ENCODE results near the gene PLCH1. TPM values are rescaled to one million over a fixed set of nuclear protein-coding genes. Genes with fewer than 3 reads are reported as not detected.
"Not testable (repeated sequence)": the region's sequence is repeated elsewhere in the genome, so short reads cannot be mapped to it uniquely, and the experiment has no call there.

Gene PLCH1
- total RNA-seq, 1 experiment from 2014 or later, result 4.1 TPM

DNA sequence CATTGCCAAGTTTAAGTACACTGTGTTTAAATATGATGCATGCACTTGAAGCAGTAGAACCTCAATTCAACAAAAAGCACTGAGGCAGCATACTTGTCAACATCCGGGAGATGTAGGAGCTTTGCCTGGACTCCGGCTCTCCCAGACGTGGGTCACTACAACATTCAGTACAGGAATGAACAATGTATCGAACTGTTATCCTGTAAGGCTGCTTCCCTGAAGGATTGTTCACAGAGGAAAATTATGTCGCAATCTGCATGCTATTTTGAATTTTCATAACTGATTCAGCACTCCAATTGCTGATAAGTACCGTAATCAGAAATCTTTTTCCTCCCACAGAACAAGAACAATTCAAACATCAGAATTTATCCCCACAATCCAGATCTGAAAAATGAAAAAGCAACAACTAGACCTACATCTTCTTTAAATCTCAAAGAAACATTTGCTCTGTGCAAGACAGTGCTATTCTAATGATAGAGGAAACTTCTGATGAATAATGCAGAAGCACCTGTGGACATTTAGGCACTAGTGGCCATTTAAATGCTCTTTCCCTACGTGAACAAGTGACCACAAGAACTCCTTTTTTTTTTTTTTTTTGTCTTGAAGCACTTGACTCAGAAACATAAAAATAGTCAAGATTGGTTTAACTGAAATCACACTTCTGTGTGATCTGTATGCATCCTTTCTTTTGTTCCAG, 113.4 kb downstream of the PLCH1 start:
- H3K9ac ChIP-seq (ENCODE audit: low read length), result no peak overlapping the region
- intact Hi-C loops (cut with micrococcal nuclease), result no loop called here
- H3K27me3 ChIP-seq (ENCODE audit: low read length), result no peaks in the 10 kb centered on the region
- TF ChIP-seq, protein P1, sequence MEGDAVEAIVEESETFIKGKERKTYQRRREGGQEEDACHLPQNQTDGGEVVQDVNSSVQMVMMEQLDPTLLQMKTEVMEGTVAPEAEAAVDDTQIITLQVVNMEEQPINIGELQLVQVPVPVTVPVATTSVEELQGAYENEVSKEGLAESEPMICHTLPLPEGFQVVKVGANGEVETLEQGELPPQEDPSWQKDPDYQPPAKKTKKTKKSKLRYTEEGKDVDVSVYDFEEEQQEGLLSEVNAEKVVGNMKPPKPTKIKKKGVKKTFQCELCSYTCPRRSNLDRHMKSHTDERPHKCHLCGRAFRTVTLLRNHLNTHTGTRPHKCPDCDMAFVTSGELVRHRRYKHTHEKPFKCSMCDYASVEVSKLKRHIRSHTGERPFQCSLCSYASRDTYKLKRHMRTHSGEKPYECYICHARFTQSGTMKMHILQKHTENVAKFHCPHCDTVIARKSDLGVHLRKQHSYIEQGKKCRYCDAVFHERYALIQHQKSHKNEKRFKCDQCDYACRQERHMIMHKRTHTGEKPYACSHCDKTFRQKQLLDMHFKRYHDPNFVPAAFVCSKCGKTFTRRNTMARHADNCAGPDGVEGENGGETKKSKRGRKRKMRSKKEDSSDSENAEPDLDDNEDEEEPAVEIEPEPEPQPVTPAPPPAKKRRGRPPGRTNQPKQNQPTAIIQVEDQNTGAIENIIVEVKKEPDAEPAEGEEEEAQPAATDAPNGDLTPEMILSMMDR (conservative IDR thresholded peaks at IDR 0.05; ENCODE audit: low read depth, low read length), result no peak
- TF ChIP-seq EZH2phosphoT487 (IDR thresholded peaks at IDR 0.05; ENCODE audit: borderline replicate concordance, low read length), result no peak
- TF ChIP-seq EZH2 (IDR thresholded peaks at IDR 0.05; ENCODE audit: low read length, unreplicated experiment), result no peak
- no peak overlapping the region for H2AFZ ChIP-seq (ENCODE audit: low read length)
- ATAC-seq, result no peak
- H3K4me3 ChIP-seq (ENCODE audit: low read length), result no peak overlapping the region
- H3K79me2 ChIP-seq (ENCODE audit: low read length), result no peaks in the 10 kb centered on the region
- no peak overlapping the region for H3K27ac ChIP-seq (ENCODE audit: low read length)
- no peaks in the 10 kb centered on the region for H3K9me3 ChIP-seq (ENCODE audit: low read length)
- no peaks in the 10 kb centered on the region for H4K20me1 ChIP-seq (ENCODE audit: low read length)
- no peaks in the 10 kb centered on the region for H3F3A ChIP-seq (ENCODE audit: low read length, unreplicated experiment)
- ChIA-PET POLR2A (ENCODE audit: unreplicated experiment) (no interaction called here), CTCF (no interaction called here)
- no TSS peak for BruUV-seq (replicated peaks)
- no peaks in the 10 kb centered on the region for H3K36me3 ChIP-seq (ENCODE audit: low read depth, low read length)
- H3K4me2 ChIP-seq (ENCODE audit: low read length), result no peak overlapping the region
- H3K9me2 ChIP-seq (replicated peaks; ENCODE audit: low read length), result no peaks in the 10 kb centered on the region
- DNase-seq, result no peak
- H3K4me1 ChIP-seq (ENCODE audit: insufficient read depth, low read length), result no peaks in the 10 kb centered on the region

- no TSS peak for BruUV-seq (replicated peaks)
- H3K9me2 ChIP-seq (replicated peaks; ENCODE audit: low read length), result no peaks in the 10 kb centered on the region
- H2AFZ ChIP-seq (ENCODE audit: low read length), result no peak overlapping the region
- no peaks in the 10 kb centered on the region for H3K27me3 ChIP-seq (ENCODE audit: low read length)
- H3K9ac ChIP-seq (ENCODE audit: low read length), result no peak overlapping the region
- H3K4me2 ChIP-seq (ENCODE audit: low read length), result no peak overlapping the region
- H3K4me3 ChIP-seq (ENCODE audit: low read length), result no peak overlapping the region
- no peaks in the 10 kb centered on the region for H4K20me1 ChIP-seq (ENCODE audit: low read length)
- H3K4me1 ChIP-seq (ENCODE audit: insufficient read depth, low read length), result no peaks in the 10 kb centered on the region
- no peak overlapping the region for H3K27ac ChIP-seq (ENCODE audit: low read length)
- no peaks in the 10 kb centered on the region for H3K9me3 ChIP-seq (ENCODE audit: low read length)
- CTCF ChIA-PET, result no interaction called here
- intact Hi-C loops (cut with micrococcal nuclease), result no loop called here
- no peaks in the 10 kb centered on the region for H3K79me2 ChIP-seq (ENCODE audit: low read length)
- TF ChIP-seq, protein P1 (conservative IDR thresholded peaks at IDR 0.05; ENCODE audit: low read depth, low read length), result no peak
- no peak for TF ChIP-seq EZH2 (IDR thresholded peaks at IDR 0.05; ENCODE audit: low read length, unreplicated experiment)
- TF ChIP-seq EZH2phosphoT487 (IDR thresholded peaks at IDR 0.05; ENCODE audit: borderline replicate concordance, low read length), result no peak
- POLR2A ChIA-PET (ENCODE audit: unreplicated experiment), result no interaction called here
- ATAC-seq (no peak), DNase-seq (no peak)
- H3K36me3 ChIP-seq (ENCODE audit: low read depth, low read length), result no peaks in the 10 kb centered on the region
- H3F3A ChIP-seq (ENCODE audit: low read length, unreplicated experiment), result no peaks in the 10 kb centered on the region
Observed at GRCh38 chr3:155629556-155629955, 115.3 kb downstream of the PLCH1 start.

DNA sequence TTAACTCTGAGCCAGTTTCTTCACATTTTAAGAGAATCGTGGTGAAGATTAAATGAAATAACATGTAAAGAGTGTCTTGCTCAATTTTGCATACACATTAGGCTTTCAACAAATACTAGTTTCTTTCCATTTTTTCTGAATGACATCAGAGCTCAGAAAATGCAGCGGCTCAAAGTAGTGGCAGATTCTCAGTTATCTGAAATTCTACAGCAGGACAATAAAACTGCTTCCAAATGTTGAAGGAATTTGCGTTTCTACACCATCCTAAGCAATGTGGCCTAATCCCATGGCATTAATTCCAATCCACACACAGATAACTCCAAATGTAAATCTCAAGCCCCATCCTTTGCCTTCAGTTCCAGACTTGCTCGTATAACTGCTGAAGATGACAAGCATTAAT, 115.8 kb downstream of the PLCH1 start:
- Histone ChIP-seq H3K4me1 (ENCODE audit: insufficient read depth, low read length) (no peaks in the 10 kb centered on the region), H2AFZ (ENCODE audit: low read length) (no peak overlapping the region), H3K27me3 (ENCODE audit: low read length) (no peaks in the 10 kb centered on the region), H3K9me2 (replicated peaks; ENCODE audit: low read length) (no peaks in the 10 kb centered on the region), H3K27ac (ENCODE audit: low read length) (no peak overlapping the region), H3F3A (ENCODE audit: low read length, unreplicated experiment) (no peaks in the 10 kb centered on the region), H3K79me2 (ENCODE audit: low read length) (no peaks in the 10 kb centered on the region), H3K4me2 (ENCODE audit: low read length) (no peak overlapping the region), H3K36me3 (ENCODE audit: low read depth, low read length) (no peaks in the 10 kb centered on the region), H3K9ac (ENCODE audit: low read length) (no peak overlapping the region), H4K20me1 (ENCODE audit: low read length) (no peaks in the 10 kb centered on the region), H3K9me3 (ENCODE audit: low read length) (no peaks in the 10 kb centered on the region), H3K4me3 (ENCODE audit: low read length) (no peak overlapping the region)
- CTCF ChIA-PET, result no interaction called here
- no peak for ATAC-seq
- intact Hi-C loops (cut with micrococcal nuclease), result no loop called here
- POLR2A ChIA-PET (ENCODE audit: unreplicated experiment), result no interaction called here
- DNase-seq, result no peak
- TF ChIP-seq EZH2 (IDR thresholded peaks at IDR 0.05; ENCODE audit: low read length, unreplicated experiment), result no peak
- TF ChIP-seq, protein P1 (conservative IDR thresholded peaks at IDR 0.05; ENCODE audit: low read depth, low read length), result no peak
- no peak for TF ChIP-seq EZH2phosphoT487 (IDR thresholded peaks at IDR 0.05; ENCODE audit: borderline replicate concordance, low read length)
- BruUV-seq (replicated peaks), result no TSS peak

- BruUV-seq (replicated peaks); CTCF ChIA-PET; H3K9me3 ChIP-seq (ENCODE audit: low read length): not testable (repeated sequence)
Observed at GRCh38 chr3:155622647-155623046, 122.2 kb downstream of the PLCH1 start.

More at GRCh38 chr3:155622647-155623046, 122.2 kb downstream of the PLCH1 start:
- POLR2A ChIA-PET (ENCODE audit: unreplicated experiment); H3F3A ChIP-seq (ENCODE audit: low read length, unreplicated experiment); H3K9me2 ChIP-seq (replicated peaks; ENCODE audit: low read length); H3K27ac ChIP-seq (ENCODE audit: low read length); H3K4me3 ChIP-seq (ENCODE audit: low read length); H3K36me3 ChIP-seq (ENCODE audit: low read depth, low read length); H3K79me2 ChIP-seq (ENCODE audit: low read length); DNase-seq; H2AFZ ChIP-seq (ENCODE audit: low read length); ATAC-seq; H3K27me3 ChIP-seq (ENCODE audit: low read length); H4K20me1 ChIP-seq (ENCODE audit: low read length); H3K9ac ChIP-seq (ENCODE audit: low read length); H3K4me1 ChIP-seq (ENCODE audit: insufficient read depth, low read length); H3K4me2 ChIP-seq (ENCODE audit: low read length); intact Hi-C loops (cut with micrococcal nuclease): not testable (repeated sequence)
